GM21723 (cell line): ENCODE measurements around the gene NPR3.

ENCODE experiments used
- ATAC-seq: cut with Tn5 transposase; IDR thresholded peaks from one replicate; pipeline ENCODE4 v1.9.1; 2021; ENCODE audit warnings: mild to moderate bottlenecking, moderate library complexity; ENCODE audit not compliant: unreplicated experiment

The NPR3 gene

GRCh38 chr5:32805971-32806638, 95.0 kb downstream of the NPR3 start:
- no peak for ATAC-seq

DNA sequence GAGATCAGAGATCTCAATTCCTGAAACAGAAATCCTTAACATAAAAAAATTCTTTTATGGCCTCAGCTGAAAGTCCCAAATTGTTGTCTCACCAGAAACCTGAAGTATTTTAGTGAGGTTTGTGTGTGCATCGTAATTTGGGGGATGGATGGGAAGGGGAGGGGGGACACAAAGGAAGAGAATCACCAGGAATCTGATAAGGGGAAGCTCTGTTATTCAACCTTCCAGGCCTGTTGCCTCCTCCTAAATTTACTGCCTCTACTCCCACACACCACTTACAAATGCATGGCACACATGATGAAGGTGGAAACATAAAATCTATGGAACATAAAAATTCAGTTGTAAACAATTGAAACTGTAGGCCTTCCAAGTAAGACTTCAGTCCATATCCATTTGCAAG, 97.7 kb downstream of the NPR3 start:
- ATAC-seq = no peak

GRCh38 chr5:32810804-32811203, 99.7 kb downstream of the NPR3 start:
- no peak for ATAC-seq

- ATAC-seq = no peak
Measured at GRCh38 chr5:32812399-32812798, 101.3 kb downstream of the NPR3 start.

DNA sequence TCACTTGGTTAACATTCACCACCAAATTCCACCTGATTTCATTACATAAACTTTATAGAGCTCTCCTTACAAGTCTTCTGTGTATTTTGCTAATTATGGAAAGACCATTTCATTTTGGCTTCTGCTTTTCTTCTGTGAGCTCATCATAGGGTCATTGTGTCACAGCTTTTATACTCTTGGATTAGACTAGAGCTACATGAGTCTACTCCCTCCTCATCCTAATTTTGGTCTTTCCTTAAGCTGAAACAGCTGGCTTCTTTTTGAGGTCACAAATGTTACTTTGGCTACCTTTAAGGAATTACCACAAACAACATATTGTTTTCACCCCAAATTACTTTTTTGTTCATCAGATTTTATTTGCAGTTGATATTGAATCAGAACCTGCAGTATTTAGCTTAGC, 103.0 kb downstream of the NPR3 start:
- no peak for ATAC-seq

DNA sequence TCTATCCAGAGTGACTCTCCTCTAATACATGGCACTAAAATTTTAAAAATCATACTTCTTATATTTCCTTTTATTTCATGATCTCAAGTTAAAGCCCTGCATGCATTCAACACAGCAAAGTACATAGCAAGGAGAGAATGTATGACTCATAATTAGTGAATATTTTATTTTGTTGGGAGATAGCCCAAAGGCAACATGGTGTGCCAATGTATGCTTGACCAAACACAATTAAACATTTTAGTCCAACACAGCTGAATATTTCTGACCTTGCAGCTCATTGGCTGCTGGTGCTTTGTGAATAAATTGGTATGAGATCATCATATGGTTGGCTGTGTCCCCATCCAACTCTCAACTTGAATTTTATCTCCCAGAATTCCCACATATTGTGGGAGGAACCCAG, 103.5 kb downstream of the NPR3 start:
- ATAC-seq = no peak

DNA sequence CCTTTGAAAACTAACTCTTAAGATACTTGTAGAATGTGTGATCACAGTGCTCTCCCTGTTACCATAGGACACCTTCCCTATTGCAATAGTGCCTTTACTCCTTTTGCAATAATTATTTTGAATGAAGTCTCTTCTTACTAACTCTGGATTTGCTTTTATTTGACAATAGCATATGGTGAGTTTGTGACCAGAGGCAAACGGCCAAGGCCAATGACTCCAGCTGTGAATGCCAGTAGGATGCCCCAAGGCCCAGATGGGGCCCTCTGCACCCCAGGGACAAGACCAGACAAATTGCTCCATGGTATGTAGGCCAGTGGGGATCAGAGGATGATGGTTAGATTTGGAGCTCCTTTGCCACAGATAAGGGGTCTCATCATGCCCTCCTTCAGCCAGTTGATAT, 116.9 kb downstream of the NPR3 start:
- ATAC-seq = no peak

- ATAC-seq = no peak
Measured at GRCh38 chr5:32828492-32828891, 117.4 kb downstream of the NPR3 start.

GRCh38 chr5:32831624-32832023, 120.5 kb downstream of the NPR3 start:
- no peak for ATAC-seq

GRCh38 chr5:32833127-32833526, 122.0 kb downstream of the NPR3 start:
- ATAC-seq = no peak

- no peak for ATAC-seq
Measured at GRCh38 chr5:32833663-32834062, 122.5 kb downstream of the NPR3 start.

DNA sequence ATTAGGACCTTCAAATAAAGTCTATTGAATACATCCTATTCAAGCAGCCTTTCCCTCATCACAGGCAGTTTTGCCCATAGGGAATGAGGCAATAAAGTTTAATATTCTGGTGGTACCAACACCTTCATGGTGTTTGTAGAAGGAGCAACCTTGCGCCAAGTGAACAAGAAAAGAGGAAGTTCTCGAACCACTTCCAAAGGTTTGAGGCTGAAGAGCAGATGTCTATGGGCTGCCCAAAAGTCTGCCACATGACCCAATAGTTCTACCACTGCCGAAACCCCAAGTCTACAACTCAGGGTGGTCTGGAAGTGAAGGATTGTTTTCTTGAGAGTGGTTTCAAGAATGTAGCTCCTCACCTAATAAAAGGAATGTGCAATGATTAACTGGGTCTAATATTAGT, 123.1 kb downstream of the NPR3 start:
- ATAC-seq = no peak

- no peak for ATAC-seq
Measured at GRCh38 chr5:32836176-32836575, 125.1 kb downstream of the NPR3 start.

GRCh38 chr5:32837211-32837610, 126.1 kb downstream of the NPR3 start:
- no peak for ATAC-seq

- ATAC-seq = no peak
Measured at GRCh38 chr5:32839106-32839505, 128.0 kb downstream of the NPR3 start.

GRCh38 chr5:32840606-32841005, 129.5 kb downstream of the NPR3 start:
- ATAC-seq = no peak
